GM12875 (cell line): ENCODE results near the gene CREBZF.

Experiments
- H3K4me3 ChIP-seq: one replicate; pipeline ENCODE4 v1.5.1; 2011; ENCODE audit warnings: low read depth, low read length, control low read depth
- TF ChIP-seq, protein P1 (sequence below): IDR thresholded peaks from 2 replicates; pipeline ENCODE4 v1.5.1; 2011; ENCODE audit warnings: low read depth, mild to moderate bottlenecking, control low read depth, inconsistent platforms, low read length, moderate library complexity, borderline replicate concordance; ENCODE audit not compliant: insufficient read depth

Gene CREBZF

DNA sequence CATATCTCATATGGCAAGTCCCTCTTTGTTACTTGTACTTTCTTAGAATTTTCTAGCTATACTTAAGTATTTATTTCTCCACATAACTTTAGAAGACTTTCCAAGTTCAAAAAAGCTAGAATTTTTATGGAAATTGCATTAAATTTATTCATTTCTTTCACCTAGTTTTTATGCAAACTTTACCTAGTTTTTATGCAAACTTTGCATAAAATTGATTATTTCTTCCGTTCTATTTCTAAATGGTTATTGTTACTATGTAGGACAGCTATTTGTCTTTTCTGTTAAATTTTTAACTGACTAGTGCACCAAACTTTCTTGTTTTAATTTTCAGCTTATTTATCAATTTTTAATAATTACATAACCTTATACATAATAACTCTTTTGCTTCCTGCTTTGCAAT lies 3.2 kb upstream of the CREBZF start:
- no peak overlapping the region for H3K4me3 ChIP-seq
- TF ChIP-seq, protein P1, sequence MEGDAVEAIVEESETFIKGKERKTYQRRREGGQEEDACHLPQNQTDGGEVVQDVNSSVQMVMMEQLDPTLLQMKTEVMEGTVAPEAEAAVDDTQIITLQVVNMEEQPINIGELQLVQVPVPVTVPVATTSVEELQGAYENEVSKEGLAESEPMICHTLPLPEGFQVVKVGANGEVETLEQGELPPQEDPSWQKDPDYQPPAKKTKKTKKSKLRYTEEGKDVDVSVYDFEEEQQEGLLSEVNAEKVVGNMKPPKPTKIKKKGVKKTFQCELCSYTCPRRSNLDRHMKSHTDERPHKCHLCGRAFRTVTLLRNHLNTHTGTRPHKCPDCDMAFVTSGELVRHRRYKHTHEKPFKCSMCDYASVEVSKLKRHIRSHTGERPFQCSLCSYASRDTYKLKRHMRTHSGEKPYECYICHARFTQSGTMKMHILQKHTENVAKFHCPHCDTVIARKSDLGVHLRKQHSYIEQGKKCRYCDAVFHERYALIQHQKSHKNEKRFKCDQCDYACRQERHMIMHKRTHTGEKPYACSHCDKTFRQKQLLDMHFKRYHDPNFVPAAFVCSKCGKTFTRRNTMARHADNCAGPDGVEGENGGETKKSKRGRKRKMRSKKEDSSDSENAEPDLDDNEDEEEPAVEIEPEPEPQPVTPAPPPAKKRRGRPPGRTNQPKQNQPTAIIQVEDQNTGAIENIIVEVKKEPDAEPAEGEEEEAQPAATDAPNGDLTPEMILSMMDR = no peak

DNA sequence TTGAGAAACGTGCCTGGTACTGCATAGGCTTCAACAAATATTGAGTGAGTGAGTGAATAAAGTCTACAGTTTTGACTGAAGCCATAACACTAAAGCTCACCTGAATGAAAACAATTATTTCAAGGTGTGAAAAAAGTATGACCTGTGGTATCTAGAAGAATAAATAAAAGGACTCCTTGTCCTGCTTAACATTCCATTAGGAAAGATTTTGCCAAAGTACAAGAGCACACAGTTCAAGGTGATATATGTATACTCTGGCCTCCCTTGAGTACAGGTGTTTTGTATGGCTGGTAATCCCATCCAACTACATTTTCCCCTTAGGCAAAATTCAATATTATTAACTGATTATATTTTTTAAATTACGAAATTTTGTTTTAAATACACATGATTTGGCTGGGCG lies 1.8 kb upstream of the CREBZF start:
- H3K4me3 ChIP-seq = no peak overlapping the region

DNA sequence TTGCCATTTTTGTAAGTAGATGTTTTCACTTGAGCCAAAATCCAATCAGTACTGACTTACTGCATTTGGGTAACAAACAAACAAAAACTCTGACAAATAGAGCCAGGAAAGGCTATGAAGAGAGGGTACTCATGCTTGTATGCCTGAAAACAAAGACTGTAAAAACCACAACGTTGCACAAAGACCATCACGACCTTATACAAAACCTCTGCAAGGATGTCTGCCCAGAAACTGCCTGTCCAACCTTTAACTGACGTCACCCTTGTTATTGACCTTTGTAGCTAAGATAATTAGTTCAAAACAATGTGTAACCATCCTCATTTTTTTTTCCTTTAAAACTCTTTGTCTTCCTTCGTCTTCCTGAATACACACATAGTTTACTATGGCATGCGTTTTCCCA lies 804 bp upstream of the CREBZF start:
- TF ChIP-seq, protein P1 = no peak
- no peak overlapping the region for H3K4me3 ChIP-seq

More for the DNA sequence above, 1.8 kb upstream of the CREBZF start:
- TF ChIP-seq, protein P1 = no peak

DNA sequence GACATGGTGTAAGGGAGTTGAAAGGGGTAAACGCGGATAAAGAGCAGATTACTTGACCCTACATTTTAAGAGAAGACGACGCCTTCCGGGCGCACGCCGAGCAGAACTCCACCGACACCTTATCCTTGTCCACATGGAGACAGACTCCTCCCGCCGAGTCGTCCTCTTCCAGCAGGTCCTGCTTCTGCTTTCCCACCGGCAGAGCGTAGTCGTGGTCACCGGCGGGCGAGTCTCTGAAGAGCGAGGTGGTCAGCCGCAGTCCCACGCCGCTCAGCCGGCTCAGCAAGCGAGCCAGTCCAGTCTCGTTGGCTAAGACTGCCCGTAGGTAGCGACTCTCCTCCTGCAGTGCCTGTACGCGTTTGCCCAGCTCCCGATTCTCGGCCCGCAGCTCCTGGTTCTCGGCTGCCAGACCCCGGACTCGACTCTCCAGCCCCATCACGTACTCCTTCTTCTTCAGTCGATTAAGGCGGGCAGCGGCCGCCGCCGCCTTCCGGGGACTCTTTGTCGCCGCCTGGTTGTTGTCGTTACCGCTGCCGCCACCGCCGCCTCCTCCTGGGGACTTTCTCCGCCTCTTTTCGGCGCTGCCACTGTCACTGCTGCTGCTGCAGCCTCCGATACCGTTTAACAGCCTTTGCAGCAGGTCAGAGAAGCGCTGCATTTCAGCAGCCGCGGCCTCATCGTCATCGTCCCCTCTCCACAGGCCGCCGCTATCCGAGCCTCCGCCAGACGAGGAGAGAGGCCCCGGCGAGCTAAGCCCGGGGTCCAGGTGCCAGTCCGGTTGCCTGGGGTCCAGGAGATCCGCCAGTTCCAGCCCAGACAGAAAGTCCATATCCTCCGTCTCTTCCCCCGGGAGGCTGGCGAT lies 945 bp downstream of the CREBZF start:
- peak overlapping the region; percentile 76 for H3K4me3 ChIP-seq
- TF ChIP-seq, protein P1 = peak; percentile 66

DNA sequence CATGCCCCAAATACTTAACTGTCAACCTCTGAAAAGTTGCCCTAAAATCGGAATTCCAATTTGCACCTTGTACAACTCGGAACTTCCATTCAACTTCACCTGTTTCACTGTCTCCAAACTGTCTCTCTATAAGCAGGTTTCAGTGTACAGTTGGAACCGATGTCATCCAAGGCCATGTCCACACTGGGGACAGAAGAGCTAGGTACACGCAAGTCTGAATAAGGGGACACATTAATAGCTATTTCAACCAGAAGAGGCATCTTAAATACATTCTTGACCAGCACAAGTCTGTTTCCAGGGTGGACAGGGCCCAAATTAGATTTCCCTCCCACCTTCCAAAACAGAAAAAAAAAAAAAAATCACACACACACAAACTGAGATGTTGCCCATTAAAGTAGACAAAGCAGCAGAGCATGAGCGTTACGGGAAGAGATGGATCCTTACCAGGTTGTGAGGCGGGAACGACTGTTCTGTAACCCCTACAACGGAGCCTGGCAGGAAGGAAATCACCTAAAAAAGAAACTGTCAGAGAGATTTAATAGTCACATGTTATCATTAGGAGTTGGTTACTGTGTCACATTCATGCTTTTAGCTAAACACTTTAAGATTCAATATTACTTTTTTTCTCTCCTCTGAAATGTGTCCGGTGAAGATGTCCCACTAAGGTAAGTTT lies 1.7 kb downstream of the CREBZF start:
- H3K4me3 ChIP-seq = peak overlapping the region; percentile 76

DNA sequence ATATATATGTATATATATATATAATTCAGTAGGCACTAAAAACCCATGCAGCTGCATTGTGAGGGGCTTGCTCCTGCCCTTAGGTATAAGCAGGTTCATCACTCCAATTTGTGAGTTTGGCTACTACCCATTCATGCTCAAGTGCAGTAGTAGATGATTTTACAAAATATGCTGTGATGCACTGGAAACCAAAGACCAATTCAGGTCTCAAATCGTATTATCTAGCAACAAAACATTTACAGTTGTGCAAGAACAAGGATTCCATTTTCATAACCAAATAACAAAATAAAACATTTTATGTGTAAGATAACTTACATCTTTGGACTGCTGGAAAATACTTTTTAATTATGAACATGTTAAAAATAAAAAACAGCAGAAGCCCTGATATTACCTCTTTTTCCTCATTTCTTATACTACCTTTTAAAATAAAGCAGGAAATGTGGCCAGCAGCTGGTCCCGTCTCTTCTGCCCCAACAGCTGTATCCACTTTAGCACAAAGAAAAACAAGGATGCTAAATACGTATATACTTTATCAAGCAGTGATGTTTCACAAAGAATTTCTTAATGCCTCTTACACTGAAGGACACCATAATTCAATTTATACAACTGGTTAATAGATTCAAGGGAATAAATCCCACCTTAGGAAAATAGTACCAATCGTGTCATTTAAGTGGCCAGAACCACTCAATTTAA lies 2.8 kb downstream of the CREBZF start:
- TF ChIP-seq, protein P1 = no peak

More for the DNA sequence above, 1.7 kb downstream of the CREBZF start:
- TF ChIP-seq, protein P1 = no peak

More for the DNA sequence above, 2.8 kb downstream of the CREBZF start:
- peak overlapping the region; percentile 7 for H3K4me3 ChIP-seq
